Measurements from ENCODE around the gene TUBGCP3. TPM values are rescaled to one million over a fixed set of nuclear protein-coding genes. Genes with fewer than 3 reads are reported as not detected.
A peak's percentile ranks its signal among the peaks of the same experiment; 100 is the strongest.

TUBGCP3 gene
- total and polyA plus RNA-seq, 4 donors = 6.7 to 31.0 (median 17.3) TPM

- Histone ChIP-seq H3K27me3 (ENCODE audit: control insufficient read depth in 4 of 4, insufficient read depth in 4 of 4, low read length in 3 of 4) (no peaks in the 10 kb centered on the region), H3K9me3 (ENCODE audit: control insufficient read depth in 4 of 4, low read length in 3 of 4) (peaks cover 0 to 6% (median 2%) of the 10 kb centered on the region in 4 donors), H3K4me3 (ENCODE audit: low read depth in 1 of 3, low read length in 3 of 3) (no peak overlapping the region), H3K27ac (ENCODE audit: low read depth in 1 of 2, low read length in 2 of 2) (no peak overlapping the region), H3K36me3 (ENCODE audit: control insufficient read depth in 4 of 4, insufficient read depth in 3 of 4, low read depth in 1 of 4, low read length in 3 of 4) (peaks cover 0 to 2% (median 0%) of the 10 kb centered on the region in 4 donors), H3K4me1 (ENCODE audit: control insufficient read depth in 4 of 4, insufficient read depth in 4 of 4, low read length in 3 of 4) (no peaks in the 10 kb centered on the region), H3K9ac (ENCODE audit: low read depth in 1 of 2, low read length in 2 of 2) (no peak overlapping the region)
- DNase-seq (ENCODE audit: low spot score) = peak; percentile 27
- TF ChIP-seq CTCF (IDR thresholded peaks at IDR 0.05; ENCODE audit: low read depth, low read length, missing input control) = no peak
- TF ChIP-seq SP1 (IDR thresholded peaks at IDR 0.05) = no peak
- no peak for TF ChIP-seq NR2F2 (IDR thresholded peaks at IDR 0.05)
- no peak for TF ChIP-seq HNF4G (IDR thresholded peaks at IDR 0.05)
- no peak for TF ChIP-seq MAX (IDR thresholded peaks at IDR 0.05)
- no peak for TF ChIP-seq TAF1 (conservative IDR thresholded peaks at IDR 0.05)
- TF ChIP-seq REST (IDR thresholded peaks at IDR 0.05) = no peak
- no peak for TF ChIP-seq RAD21 (IDR thresholded peaks at IDR 0.05)
- TF ChIP-seq FOXA1 (IDR thresholded peaks at IDR 0.05) = no peak
- TF ChIP-seq HNF4A (conservative IDR thresholded peaks at IDR 0.05) = no peak
- no peak for TF ChIP-seq RXRA (IDR thresholded peaks at IDR 0.05)
- TF ChIP-seq YY1 (IDR thresholded peaks at IDR 0.05) = no peak
- TF ChIP-seq GABPA (IDR thresholded peaks at IDR 0.05 in 1 of 2, conservative IDR thresholded peaks at IDR 0.05 in 1 of 2) = no peak
- no peak for TF ChIP-seq JUND (IDR thresholded peaks at IDR 0.05)
- TF ChIP-seq FOXA2 (IDR thresholded peaks at IDR 0.05) = no peak
- TF ChIP-seq EGR1 (IDR thresholded peaks at IDR 0.05; ENCODE audit: low read depth in 2 of 2) = no peak
- 87% methylated on average over 9 of the region's 9 CpGs for WGBS
Measured at GRCh38 chr13:112435973-112436372, 152.0 kb downstream of the TUBGCP3 start.

Other genes starting within 250 kb of the TUBGCP3 start
- not detected for gene SPACA7, start 211.8 kb downstream of the TUBGCP3 start, total RNA-seq
- not detected for gene SPACA7, start 211.8 kb downstream of the TUBGCP3 start, polyA plus RNA-seq
- 10 to 100 TPM; 17.3 to 27.9 TPM for gene ATP11A, start 101.9 kb upstream of the TUBGCP3 start, total RNA-seq
- 10 to 100 TPM in 1 of 2 donors, 1 to 10 TPM in 1; 8.7 to 10.2 TPM for gene ATP11A, start 101.9 kb upstream of the TUBGCP3 start, polyA plus RNA-seq